SJSA1 (cell line): Measurements from ENCODE around the gene FBXO8. TPM values are rescaled to one million over a fixed set of nuclear protein-coding genes. Genes with fewer than 3 reads are reported as not detected.

ENCODE experiments used
- DNase-seq, 2 experiments: peaks; one replicate each; pipeline ENCODE4 v3.0.0-alpha.2; 2015 to 2020; ENCODE audit warnings: low spot score in 2 of 2, low read depth in 1 of 2
- H3K27ac ChIP-seq: fragments of 250-450 bp; sonication (Bioruptor Pico); 2 replicates; pipeline ENCODE4 v1.5.1; 2020; ENCODE audit warnings: mild to moderate bottlenecking, moderate library complexity
- H3K27me3 ChIP-seq: fragments of 250-450 bp; sonication (Bioruptor Pico); replicated peaks from 2 replicates; pipeline ENCODE4 v1.5.1; 2020; ENCODE audit warnings: mild to moderate bottlenecking, moderate library complexity
- H3K36me3 ChIP-seq: fragments of 250-450 bp; sonication (Bioruptor Pico); 2 replicates; pipeline ENCODE4 v1.5.1; 2020; ENCODE audit warnings: mild to moderate bottlenecking
- H3K4me1 ChIP-seq: fragments of 250-450 bp; sonication (Bioruptor Pico); replicated peaks from 2 replicates; pipeline ENCODE4 v1.6.1; 2021; ENCODE audit warnings: mild to moderate bottlenecking
- H3K4me3 ChIP-seq: fragments of 250-450 bp; sonication (Bioruptor Pico); 2 replicates; pipeline ENCODE4 v1.5.1; 2020; ENCODE audit warnings: mild to moderate bottlenecking
- H3K9me3 ChIP-seq: fragments of 250-450 bp; sonication (Bioruptor Pico); replicated peaks from 2 replicates; pipeline ENCODE4 v1.5.1; 2020; ENCODE audit warnings: mild to moderate bottlenecking
- total RNA-seq: library from RNA; depleted of rRNA; stranded (reverse); fragments of >200 nt; shearing (Covaris generic); gene quantifications from 2 replicates; pipeline ENCODE4 v1.2.3, GENCODE V29; 2014; rRNA removed

FBXO8 gene
- total RNA-seq, 1 experiment from 2014 or later, result 26.2 TPM

- Histone ChIP-seq H3K9me3 (no peaks in the 10 kb centered on the region), H3K27me3 (peaks cover 9% of the 10 kb centered on the region), H3K27ac (no peak overlapping the region), H3K4me3 (no peak overlapping the region), H3K4me1 (no peaks in the 10 kb centered on the region), H3K36me3 (no peaks in the 10 kb centered on the region)
- DNase-seq, result no peak
Observed at GRCh38 chr4:174204164-174204831, 79.2 kb downstream of the FBXO8 start.

DNA sequence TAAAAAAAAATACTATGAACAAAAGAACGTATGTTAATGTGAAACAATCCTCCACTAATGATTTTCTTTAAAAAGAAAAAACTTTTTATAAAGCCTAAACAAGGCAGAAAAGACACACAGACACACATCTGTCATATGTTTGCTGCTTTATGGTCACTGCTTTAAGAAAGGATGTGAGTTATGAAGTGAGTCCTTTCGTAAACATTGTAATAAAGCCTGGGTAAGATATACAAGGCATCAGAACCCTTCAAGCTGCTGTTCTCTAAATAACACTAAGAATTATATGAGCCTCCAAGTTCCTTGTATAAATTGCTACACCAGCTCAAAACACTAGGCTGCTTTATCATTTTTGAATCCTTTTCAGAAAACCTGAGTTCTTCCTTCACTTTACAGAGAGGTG, 81.6 kb downstream of the FBXO8 start:
- Histone ChIP-seq H3K36me3 (no peaks in the 10 kb centered on the region), H3K27ac (no peak overlapping the region), H3K4me3 (no peak overlapping the region), H3K4me1 (no peaks in the 10 kb centered on the region), H3K27me3 (peaks cover 4% of the 10 kb centered on the region), H3K9me3 (no peaks in the 10 kb centered on the region)
- DNase-seq, result no peak

- DNase-seq, result no peak
- Histone ChIP-seq H3K27ac (no peak overlapping the region), H3K27me3 (peaks cover 4% of the 10 kb centered on the region), H3K36me3 (no peaks in the 10 kb centered on the region), H3K9me3 (no peaks in the 10 kb centered on the region), H3K4me1 (no peaks in the 10 kb centered on the region), H3K4me3 (no peak overlapping the region)
Observed at GRCh38 chr4:174199735-174200134, 83.7 kb downstream of the FBXO8 start.

GRCh38 chr4:174198828-174199227, 84.6 kb downstream of the FBXO8 start:
- no peaks in the 10 kb centered on the region for H3K4me1 ChIP-seq
- no peak overlapping the region for H3K4me3 ChIP-seq
- H3K27ac ChIP-seq, result no peak overlapping the region
- H3K9me3 ChIP-seq, result no peaks in the 10 kb centered on the region
- peaks cover 9% of the 10 kb centered on the region for H3K27me3 ChIP-seq
- H3K36me3 ChIP-seq, result no peaks in the 10 kb centered on the region
- no peak for DNase-seq

GRCh38 chr4:174198396-174198795, 85.1 kb downstream of the FBXO8 start:
- no peak for DNase-seq
- H3K27me3 ChIP-seq, result peaks cover 9% of the 10 kb centered on the region
- no peak overlapping the region for H3K4me3 ChIP-seq
- H3K9me3 ChIP-seq, result no peaks in the 10 kb centered on the region
- no peaks in the 10 kb centered on the region for H3K36me3 ChIP-seq
- no peaks in the 10 kb centered on the region for H3K4me1 ChIP-seq
- H3K27ac ChIP-seq, result no peak overlapping the region

GRCh38 chr4:174193438-174194374, 89.8 kb downstream of the FBXO8 start:
- no peak for DNase-seq

DNA sequence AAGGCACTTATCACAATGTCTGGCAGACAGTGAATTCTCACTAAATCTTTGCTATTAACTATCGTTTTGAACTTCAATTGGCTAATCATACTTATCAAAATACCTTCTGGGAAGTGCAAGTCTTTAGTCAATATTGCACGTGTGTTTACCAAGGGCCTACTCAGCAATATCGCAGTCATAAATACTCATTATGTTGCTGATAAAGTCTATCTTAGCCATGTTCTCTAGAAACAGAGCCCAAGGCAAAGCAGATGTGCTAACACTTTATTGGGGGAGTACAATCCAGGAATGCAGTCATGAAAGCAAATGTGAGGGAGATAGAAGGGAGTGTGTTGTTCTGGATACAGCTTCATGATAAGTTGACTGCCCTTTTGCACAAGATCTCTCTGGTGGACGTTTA, 90.5 kb downstream of the FBXO8 start:
- Histone ChIP-seq H3K4me3 (no peak overlapping the region), H3K36me3 (no peaks in the 10 kb centered on the region), H3K4me1 (no peaks in the 10 kb centered on the region), H3K27me3 (peaks cover 4% of the 10 kb centered on the region; the same call in 1 of the 2 replicates), H3K27ac (no peak overlapping the region), H3K9me3 (no peaks in the 10 kb centered on the region)
- DNase-seq, result no peak

More at GRCh38 chr4:174193438-174194374, 89.8 kb downstream of the FBXO8 start:
- no peaks in the 10 kb centered on the region for H3K9me3 ChIP-seq
- no peaks in the 10 kb centered on the region for H3K4me1 ChIP-seq
- peaks cover 4% of the 10 kb centered on the region; the same call in 1 of the 2 replicates for H3K27me3 ChIP-seq
- H3K4me3 ChIP-seq, result no peak overlapping the region
- H3K27ac ChIP-seq, result no peak overlapping the region
- H3K36me3 ChIP-seq, result no peaks in the 10 kb centered on the region

DNA sequence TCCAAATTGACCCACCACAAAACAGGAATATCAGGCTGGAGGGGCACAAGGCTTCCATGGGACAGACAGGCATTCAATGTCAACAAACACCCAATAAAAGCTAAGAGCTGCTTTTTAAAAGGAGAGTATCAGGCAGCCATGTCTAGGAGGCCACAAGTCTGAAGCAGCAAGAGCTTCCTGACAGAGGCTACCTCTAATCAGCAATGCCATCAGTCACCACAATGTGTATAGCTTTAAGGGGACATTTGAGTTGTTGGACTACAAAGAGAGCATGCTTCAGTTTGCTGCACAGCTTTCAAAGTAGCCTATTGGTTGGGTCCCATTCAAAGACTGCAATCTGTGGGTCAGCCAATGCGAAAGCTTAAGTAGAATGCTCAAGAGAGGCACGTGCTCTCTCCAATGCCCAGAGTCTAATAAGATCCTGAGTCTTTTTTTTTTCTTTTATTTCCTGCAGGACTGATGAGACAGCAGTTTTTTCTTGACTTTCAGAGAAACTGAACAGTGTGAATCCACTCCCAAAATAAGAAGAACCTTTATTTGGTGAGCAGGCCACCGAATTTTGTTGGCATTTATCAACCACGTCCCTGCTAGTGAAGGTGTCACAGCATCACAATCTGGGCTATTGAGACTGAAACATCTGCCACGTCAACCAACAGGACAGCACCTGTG, 92.5 kb downstream of the FBXO8 start:
- DNase-seq, result no peak
- H3K27ac ChIP-seq, result no peak overlapping the region
- H3K4me3 ChIP-seq, result no peak overlapping the region
- H3K9me3 ChIP-seq, result no peaks in the 10 kb centered on the region
- no peaks in the 10 kb centered on the region for H3K36me3 ChIP-seq
- peaks cover 7% of the 10 kb centered on the region; the same call in 1 of the 2 replicates for H3K27me3 ChIP-seq
- H3K4me1 ChIP-seq, result no peaks in the 10 kb centered on the region

- Histone ChIP-seq H3K4me1 (no peaks in the 10 kb centered on the region), H3K27me3 (peaks cover 7% of the 10 kb centered on the region; the same call in 1 of the 2 replicates), H3K9me3 (no peaks in the 10 kb centered on the region), H3K36me3 (no peaks in the 10 kb centered on the region), H3K4me3 (no peak overlapping the region), H3K27ac (no peak overlapping the region)
- no peak for DNase-seq
Observed at GRCh38 chr4:174189392-174190015, 94.0 kb downstream of the FBXO8 start.

Other genes starting within 250 kb of the FBXO8 start
- gene CEP44, start 244 bp upstream of the FBXO8 start, total RNA-seq, result 22.8 and 31.7 TPM in 2 replicates
- 1.9 and 6.4 TPM in 2 replicates for gene HPGD, start 238.8 kb upstream of the FBXO8 start, total RNA-seq